ENCODE data around the gene CA10.

DNA sequence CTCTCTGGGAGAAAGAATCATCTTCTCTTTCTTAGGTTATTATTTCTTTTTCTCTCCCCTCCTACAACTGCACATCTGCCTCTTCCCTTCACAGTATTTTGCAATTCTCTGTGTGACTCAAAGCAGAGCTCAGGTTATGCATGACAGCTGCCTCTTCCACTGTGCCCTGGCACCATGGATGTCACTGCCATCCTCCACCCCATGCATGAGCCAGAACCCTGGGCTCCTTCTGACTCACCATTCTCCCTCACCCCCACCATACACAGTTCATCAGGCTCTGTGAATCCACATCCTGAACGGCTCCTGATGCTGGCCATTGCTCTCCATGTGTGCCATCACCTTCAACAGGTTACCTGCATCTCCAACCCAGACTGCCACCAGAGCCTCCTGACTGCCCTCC is 23.9 kb downstream of the CA10 start:
- no peak for TF ChIP-seq CTCF (IDR thresholded peaks at IDR 0.05)
- TF ChIP-seq POLR2A (IDR thresholded peaks at IDR 0.05) = no peak

Measured in heart left ventricle (tissue), 13 donors.